Measurements from ENCODE around the gene PTGES.
"Not testable (repeated sequence)": the region's sequence is repeated elsewhere in the genome, so short reads cannot be mapped to it uniquely, and the experiment has no call there.

The PTGES gene

GRCh38 chr9:129752900-129753729, at the start of gene PTGES:
TSS of gene PTGES (minus strand) at chr9:129753042. CDS start at chr9:129753012, 30 bp downstream.
- peak; percentile 41 to 57 for DNase-seq (ENCODE audit: low read depth in 2 of 2)

- DNase-seq (ENCODE audit: low read depth in 2 of 2): no peak
Measured at GRCh38 chr9:129801504-129801903, 48.7 kb upstream of the PTGES start.

GRCh38 chr9:129798973-129799372, 46.1 kb upstream of the PTGES start:
- DNase-seq (ENCODE audit: low read depth in 2 of 2): no peak

GRCh38 chr9:129796029-129796428, 43.2 kb upstream of the PTGES start:
- not testable (repeated sequence) for DNase-seq (ENCODE audit: low read depth in 2 of 2)

GRCh38 chr9:129794549-129794948, 41.7 kb upstream of the PTGES start:
- DNase-seq (ENCODE audit: low read depth in 2 of 2): no peak

GRCh38 chr9:129786481-129786880, 33.6 kb upstream of the PTGES start:
- DNase-seq (ENCODE audit: low read depth in 2 of 2): no peak

GRCh38 chr9:129785866-129786265, 33.0 kb upstream of the PTGES start:
- DNase-seq (ENCODE audit: low read depth in 2 of 2): no peak

- DNase-seq (ENCODE audit: low read depth in 2 of 2): not testable (repeated sequence)
Measured at GRCh38 chr9:129784970-129785369, 32.1 kb upstream of the PTGES start.

GRCh38 chr9:129783516-129784361, 30.9 kb upstream of the PTGES start:
- peak; percentile 46 to 55 for DNase-seq (ENCODE audit: low read depth in 2 of 2)

- DNase-seq (ENCODE audit: low read depth in 2 of 2): no peak
Measured at GRCh38 chr9:129781981-129782380, 29.1 kb upstream of the PTGES start.

- no peak for DNase-seq (ENCODE audit: low read depth in 2 of 2)
Measured at GRCh38 chr9:129781131-129781530, 28.3 kb upstream of the PTGES start.

GRCh38 chr9:129779560-129780190, 26.8 kb upstream of the PTGES start:
- no peak for DNase-seq (ENCODE audit: low read depth in 2 of 2)

GRCh38 chr9:129778469-129778868, 25.6 kb upstream of the PTGES start:
- no peak for DNase-seq (ENCODE audit: low read depth in 2 of 2)

- no peak for DNase-seq (ENCODE audit: low read depth in 2 of 2)
Measured at GRCh38 chr9:129777769-129778130, 24.9 kb upstream of the PTGES start.

- peak; percentile 62 to 76 for DNase-seq (ENCODE audit: low read depth in 2 of 2)
Measured at GRCh38 chr9:129776938-129777768, 24.3 kb upstream of the PTGES start.

- no peak for DNase-seq (ENCODE audit: low read depth in 2 of 2)
Measured at GRCh38 chr9:129776566-129776937, 23.7 kb upstream of the PTGES start.

- DNase-seq (ENCODE audit: low read depth in 2 of 2): not testable (repeated sequence)
Measured at GRCh38 chr9:129776096-129776495, 23.3 kb upstream of the PTGES start.

GRCh38 chr9:129775448-129775798, 22.6 kb upstream of the PTGES start:
- DNase-seq (ENCODE audit: low read depth in 2 of 2): no peak

- DNase-seq (ENCODE audit: low read depth in 2 of 2): no peak
Measured at GRCh38 chr9:129774791-129775447, 22.1 kb upstream of the PTGES start.

- DNase-seq (ENCODE audit: low read depth in 2 of 2): no peak
Measured at GRCh38 chr9:129773262-129774048, 20.6 kb upstream of the PTGES start.

Measured in stimulated activated CD8-positive, alpha-beta memory T cell treated with anti-CD3 and anti-CD28 coated beads, Interleukin-15, amount 100 ng/mL, for 48 hours (primary cell).